Epithelial cell of esophagus (primary cell): ENCODE measurements around the gene DENND6B.
A peak's percentile ranks its signal among the peaks of the same experiment; 100 is the strongest.

Experiments
- DNase-seq: peaks from one replicate; pipeline ENCODE4 v3.0.0; 2010; ENCODE audit warnings: low read depth
- H3K4me3 ChIP-seq: 2 replicates; pipeline ENCODE4 v1.5.1; 2011; ENCODE audit warnings: mild to moderate bottlenecking, low read length, control low read depth
- CTCF ChIP-seq: IDR thresholded peaks from 2 replicates; pipeline ENCODE4 v1.5.1; 2011; ENCODE audit warnings: low read depth, mild to moderate bottlenecking, low read length, control low read depth, inconsistent platforms; ENCODE audit not compliant: insufficient read depth; ENCODE audit errors: missing control alignments

The DENND6B gene

GRCh38 chr22:50309601-50309991, 17.2 kb downstream of the DENND6B start:
- H3K4me3 ChIP-seq: no peak overlapping the region
- no peak for TF ChIP-seq CTCF
- no peak for DNase-seq

DNA sequence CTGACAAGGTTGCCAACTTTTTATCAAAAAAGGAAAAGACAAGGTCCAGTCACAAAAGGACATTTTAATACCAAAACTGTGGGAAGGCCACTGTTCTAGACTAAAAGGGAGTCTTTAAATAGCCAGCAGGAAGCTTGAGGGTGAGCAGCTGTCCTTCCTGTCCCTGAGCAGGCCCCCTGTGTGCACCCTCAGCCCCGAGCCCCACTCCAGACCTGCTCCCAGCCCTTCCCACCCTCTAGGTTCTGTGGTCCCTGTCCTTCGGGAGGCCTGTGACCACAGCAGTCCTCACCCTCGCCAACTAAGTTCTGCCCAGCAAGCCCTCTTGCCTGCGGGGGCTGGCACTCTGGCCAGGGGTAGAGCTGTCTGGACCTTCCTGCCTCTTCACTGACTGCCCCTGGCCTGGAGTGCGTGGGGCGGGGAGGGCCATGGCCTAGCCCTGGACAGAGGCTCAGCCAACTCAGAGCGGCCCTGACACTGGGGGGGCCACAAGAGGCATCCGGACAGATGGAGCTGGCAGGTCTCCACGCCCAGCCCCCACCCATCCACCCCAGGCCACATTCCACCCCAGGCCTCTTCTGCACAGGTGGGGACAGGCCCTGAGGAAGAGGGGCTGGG, 17.7 kb downstream of the DENND6B start:
- TF ChIP-seq CTCF: no peak
- no peak overlapping the region for H3K4me3 ChIP-seq
- DNase-seq: no peak

- DNase-seq: no peak
- no peak overlapping the region for H3K4me3 ChIP-seq
- TF ChIP-seq CTCF: no peak
Measured at GRCh38 chr22:50308597-50308935, 18.2 kb downstream of the DENND6B start.

GRCh38 chr22:50307890-50308596, 18.8 kb downstream of the DENND6B start:
- no peak for DNase-seq

GRCh38 chr22:50306753-50307749, 19.8 kb downstream of the DENND6B start, which contains the start of gene PLXNB2:
Gene PLXNB2, minus strand, starts transcription at chr22:50307646. Its CDS starts 17,062 bp downstream, at chr22:50290584.
- peak within 1 kb of the TSS; percentile 86 for H3K4me3 ChIP-seq
- peak; percentile 77 for DNase-seq

More at GRCh38 chr22:50307890-50308596, 18.8 kb downstream of the DENND6B start:
- H3K4me3 ChIP-seq: no peak overlapping the region
- no peak for TF ChIP-seq CTCF

DNA sequence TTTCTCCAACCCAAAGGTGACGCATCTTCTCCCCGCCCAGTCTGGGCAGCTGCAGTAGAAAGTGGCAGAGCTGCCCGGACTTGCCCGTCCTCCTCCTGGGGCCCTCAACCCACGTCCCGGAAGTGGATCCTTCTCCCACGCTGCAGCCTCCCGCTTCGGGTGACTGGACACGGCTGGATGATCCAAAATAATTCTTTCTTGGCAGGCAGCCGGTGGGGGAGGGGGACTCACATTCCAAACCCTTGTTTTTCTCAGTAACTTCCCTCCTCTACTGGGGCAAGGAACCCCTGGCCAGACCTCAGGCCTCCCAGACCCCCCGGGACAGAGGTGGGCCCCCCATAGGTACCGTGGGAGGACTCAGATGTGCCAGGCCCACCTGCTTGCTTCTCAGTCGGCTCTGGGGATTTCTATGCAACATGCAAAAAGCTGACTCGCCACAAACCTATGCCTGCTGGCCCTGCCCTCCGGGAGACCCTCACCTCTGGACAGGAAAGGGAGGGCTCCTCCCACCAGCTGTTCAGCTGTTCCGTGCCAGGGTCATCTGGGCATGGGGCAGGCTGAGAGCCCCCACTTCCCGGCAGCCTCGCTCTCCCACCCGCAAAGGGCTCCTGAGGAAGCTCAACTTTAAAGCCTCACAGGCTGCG, 20.8 kb downstream of the DENND6B start:
- TF ChIP-seq CTCF: no peak
- peak overlapping the region; percentile 86 for H3K4me3 ChIP-seq
- DNase-seq: peak; percentile 99

More at GRCh38 chr22:50306753-50307749, 19.8 kb downstream of the DENND6B start, which contains the start of gene PLXNB2:
- no peak for TF ChIP-seq CTCF
